Keratinocyte (primary cell): Measurements from ENCODE around the gene DDIAS.

Experiments used
- EZH2 ChIP-seq: IDR thresholded peaks from one replicate; pipeline ENCODE4 v1.6.1; 2012; ENCODE audit warnings: inconsistent platforms, mild to moderate bottlenecking, low read length, moderate library complexity
- TF ChIP-seq, protein P1 (sequence below), 3 experiments: IDR thresholded peaks in 1 of 3; conservative IDR thresholded peaks in 1 of 3; optimal IDR thresholded peaks in 1 of 3; 2 replicates in 2 of 3; 3 replicates in 1 of 3; pipeline versions ENCODE3 to v1.5.1; 2011; ENCODE audit warnings: low read length in 3 of 3, mild to moderate bottlenecking in 3 of 3, moderate library complexity in 2 of 3, control low read depth in 1 of 3, inconsistent platforms in 1 of 3; ENCODE audit not compliant: insufficient read depth in 2 of 3; ENCODE audit errors: extremely low read depth in 1 of 3

DNA sequence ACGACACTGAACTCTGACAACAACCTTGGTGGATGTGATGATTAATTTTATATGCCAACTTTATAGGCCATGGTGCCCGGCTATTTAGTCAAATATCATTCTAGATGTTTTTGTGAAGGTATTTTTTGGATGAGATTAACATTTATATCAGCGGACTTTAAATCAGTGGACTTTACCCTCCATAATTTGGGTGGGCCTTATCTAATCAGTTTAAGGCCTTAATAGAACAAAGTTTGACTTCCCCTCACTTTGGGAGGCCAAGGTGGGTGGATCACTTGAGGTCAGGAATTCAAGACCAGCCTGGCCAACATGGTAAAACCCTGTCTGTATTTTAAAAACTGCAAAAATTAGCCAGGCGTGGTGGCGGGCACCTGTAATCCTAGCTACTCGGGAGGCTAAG is 5.4 kb upstream of the DDIAS start:
- TF ChIP-seq, protein P1, sequence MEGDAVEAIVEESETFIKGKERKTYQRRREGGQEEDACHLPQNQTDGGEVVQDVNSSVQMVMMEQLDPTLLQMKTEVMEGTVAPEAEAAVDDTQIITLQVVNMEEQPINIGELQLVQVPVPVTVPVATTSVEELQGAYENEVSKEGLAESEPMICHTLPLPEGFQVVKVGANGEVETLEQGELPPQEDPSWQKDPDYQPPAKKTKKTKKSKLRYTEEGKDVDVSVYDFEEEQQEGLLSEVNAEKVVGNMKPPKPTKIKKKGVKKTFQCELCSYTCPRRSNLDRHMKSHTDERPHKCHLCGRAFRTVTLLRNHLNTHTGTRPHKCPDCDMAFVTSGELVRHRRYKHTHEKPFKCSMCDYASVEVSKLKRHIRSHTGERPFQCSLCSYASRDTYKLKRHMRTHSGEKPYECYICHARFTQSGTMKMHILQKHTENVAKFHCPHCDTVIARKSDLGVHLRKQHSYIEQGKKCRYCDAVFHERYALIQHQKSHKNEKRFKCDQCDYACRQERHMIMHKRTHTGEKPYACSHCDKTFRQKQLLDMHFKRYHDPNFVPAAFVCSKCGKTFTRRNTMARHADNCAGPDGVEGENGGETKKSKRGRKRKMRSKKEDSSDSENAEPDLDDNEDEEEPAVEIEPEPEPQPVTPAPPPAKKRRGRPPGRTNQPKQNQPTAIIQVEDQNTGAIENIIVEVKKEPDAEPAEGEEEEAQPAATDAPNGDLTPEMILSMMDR (optimal IDR thresholded peaks at IDR 0.05 in 1 of 3, IDR thresholded peaks at IDR 0.05 in 1 of 3, conservative IDR thresholded peaks at IDR 0.05 in 1 of 3; ENCODE audit: extremely low read depth in 1 of 3, insufficient read depth in 2 of 3, low read length in 3 of 3), result no peak
- no peak for TF ChIP-seq EZH2
